SIG-M5 (cell line): Measurements from ENCODE around the gene HUNK.

Experiments
- DNase-seq: peaks from one replicate; lab custom pipeline; 2025; lab: John Stamatoyannopoulos, UW

The HUNK gene

DNA sequence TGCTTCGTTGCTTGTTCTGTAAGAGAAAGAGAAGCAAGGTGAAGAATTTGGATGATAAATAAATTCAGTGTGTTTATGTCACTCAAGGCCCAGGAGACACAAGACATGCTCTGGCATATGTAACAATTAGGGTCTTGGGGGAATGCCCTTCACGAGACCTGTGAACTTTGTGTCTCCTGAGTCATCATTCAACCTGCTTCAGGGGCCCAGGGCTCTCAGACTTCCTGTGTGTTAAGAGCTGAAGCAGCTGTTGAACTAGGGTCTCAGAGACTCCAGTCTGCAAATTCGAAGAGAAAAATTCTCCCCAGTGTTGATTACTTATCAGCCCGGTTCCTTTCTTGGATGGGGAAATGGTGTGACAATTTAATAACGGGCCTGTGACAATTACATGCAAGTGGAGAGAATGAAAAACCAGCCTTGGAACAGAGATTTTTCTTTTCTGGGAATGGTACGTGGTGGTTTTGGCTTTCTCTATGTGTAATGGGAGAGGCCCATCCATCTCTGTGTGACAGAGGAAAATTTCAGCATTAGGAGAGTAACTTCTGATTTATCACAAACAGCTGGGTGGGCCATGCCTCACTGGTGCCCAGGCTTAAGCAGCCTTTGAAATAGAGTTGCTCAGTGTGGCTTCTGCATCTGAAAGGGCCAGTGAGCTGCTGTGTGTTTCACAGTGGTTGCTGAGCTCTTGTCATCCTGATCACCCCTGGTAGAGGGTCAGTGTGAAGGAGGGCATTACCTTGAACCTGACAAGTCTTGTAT lies 22.4 kb downstream of the HUNK start:
- no peak for DNase-seq

DNA sequence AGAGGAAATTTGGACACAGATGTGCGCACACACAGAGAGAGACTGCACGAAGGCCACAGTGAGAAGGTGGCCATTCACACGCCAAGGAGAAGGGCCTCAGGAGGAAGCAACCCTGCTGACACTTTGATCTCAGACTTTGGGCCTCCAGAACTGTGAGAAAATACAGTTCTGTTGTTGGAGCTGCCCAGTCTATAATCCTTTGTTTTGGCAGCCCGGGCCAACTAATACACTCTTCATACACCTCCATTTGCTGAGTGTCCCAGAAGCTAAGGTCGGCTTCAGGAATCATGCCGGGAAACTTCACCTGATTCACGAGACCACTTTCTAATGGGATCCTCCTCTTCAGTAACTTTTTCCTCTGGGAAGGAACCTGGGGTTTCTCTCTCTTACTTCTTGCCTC lies 23.2 kb downstream of the HUNK start:
- no peak for DNase-seq

DNA sequence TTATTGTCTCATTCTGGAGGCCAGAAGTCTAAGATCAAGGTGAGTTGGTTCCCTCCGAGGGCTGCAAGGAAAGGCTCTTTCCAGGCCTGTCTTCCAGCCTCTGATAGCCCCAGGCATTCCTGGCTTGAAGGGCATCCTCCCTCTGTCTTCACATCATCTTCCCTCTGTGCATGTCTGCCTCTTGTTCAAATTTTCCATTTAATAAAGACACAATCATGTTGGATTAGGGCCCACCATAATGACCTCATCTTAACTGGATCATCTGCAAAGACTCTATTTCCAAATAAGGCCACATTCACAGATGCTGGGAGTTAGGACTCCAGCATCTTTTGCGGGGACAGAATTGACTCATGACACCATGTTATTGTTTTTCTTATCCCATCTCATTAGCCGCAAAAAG lies 24.5 kb downstream of the HUNK start:
- DNase-seq = no peak

DNA sequence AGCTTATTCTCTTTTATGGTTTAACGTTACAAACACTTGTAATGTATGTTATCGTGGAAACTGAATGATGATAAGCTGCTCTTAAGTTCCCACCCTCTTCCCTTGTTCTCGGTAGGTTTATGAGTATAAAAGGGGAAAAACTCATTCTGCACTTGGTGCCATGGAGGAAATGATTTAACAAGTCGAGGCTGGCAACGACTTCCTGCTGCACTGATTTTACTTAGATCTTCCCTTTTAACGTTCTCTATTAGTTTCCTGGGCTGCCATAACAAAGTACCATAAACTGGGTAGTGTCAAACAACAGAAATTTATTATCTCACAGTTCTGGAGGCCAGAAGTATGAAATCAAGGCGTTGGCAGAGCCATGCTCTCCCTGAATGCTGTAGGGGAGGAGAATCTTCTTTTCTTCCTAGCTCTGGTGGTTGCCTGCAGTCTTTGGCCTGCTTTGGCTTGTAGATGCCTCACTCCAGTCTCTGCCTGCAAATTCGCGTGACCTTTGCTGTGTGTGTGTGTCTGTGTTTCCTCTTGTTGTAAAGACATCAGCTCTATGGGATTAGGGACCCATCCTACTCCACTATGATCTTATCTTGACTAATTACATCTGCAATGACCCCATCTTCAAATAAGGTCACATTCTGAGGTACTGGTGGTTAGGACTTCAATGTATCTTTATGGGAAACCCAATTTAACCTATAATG lies 26.3 kb downstream of the HUNK start:
- DNase-seq = no peak

- DNase-seq = no peak
These were observed 27.5 kb downstream of the HUNK start for GRCh38 chr21:31900121-31900895.

DNA sequence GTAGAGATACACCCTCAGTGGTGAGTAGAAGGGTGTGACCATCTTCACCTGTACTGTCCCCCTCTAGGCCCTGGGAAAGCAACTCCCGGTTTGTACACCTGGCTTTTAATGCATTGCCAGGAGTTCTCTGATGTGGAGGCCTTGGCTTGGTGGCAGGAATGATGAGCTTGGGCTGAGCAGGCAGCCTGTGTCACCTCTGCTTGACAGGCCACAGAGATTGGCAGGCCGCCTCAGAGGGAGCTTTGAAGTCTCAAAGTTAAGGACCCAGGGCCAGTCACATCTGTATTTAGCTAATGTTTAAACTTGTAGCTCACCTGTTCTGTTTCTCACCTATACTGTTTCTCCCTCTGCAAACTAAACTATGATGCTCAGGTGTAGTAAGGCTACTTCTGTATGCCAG lies 28.5 kb downstream of the HUNK start:
- no peak for DNase-seq

DNA sequence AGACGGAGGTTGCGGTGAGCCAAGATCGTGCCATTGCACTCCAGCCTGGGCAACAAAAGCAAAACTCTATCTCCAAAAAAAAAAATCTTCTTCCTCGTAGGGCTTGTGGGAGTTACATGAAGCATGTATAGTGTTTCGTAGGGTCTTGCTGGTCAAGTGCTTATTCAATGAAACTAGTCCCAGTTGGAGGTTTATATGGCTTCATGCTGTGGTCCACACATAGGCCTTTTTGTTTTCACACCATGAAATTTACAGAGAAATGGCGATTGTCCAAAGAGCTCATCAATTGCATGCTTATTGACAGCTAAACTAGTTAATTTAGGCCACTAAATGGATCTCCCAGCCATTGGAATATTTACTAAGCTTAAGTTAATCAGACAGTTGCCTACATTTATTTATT lies 29.6 kb downstream of the HUNK start:
- no peak for DNase-seq

DNA sequence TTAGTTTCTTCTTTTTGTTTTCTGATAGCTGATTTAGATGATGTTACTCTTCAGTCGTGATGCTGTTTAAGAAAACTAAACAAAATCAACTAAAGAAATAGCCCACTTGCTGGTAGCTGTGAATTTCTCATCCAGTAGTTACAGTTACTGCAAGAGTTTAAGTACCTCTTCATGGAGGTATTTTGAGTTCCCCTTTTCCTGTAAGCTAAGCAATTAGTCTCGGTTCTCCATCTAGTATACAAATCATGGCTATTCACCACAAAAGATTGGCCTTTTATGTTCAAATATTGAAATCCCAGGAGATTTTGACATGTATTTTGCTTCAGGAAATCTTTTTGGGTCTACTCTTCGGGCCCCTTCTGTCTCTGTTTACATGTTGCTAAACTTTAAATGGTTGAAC lies 31.1 kb downstream of the HUNK start:
- no peak for DNase-seq

GRCh38 chr21:31905503-31906451 lies 33.0 kb downstream of the HUNK start:
- DNase-seq = no peak

DNA sequence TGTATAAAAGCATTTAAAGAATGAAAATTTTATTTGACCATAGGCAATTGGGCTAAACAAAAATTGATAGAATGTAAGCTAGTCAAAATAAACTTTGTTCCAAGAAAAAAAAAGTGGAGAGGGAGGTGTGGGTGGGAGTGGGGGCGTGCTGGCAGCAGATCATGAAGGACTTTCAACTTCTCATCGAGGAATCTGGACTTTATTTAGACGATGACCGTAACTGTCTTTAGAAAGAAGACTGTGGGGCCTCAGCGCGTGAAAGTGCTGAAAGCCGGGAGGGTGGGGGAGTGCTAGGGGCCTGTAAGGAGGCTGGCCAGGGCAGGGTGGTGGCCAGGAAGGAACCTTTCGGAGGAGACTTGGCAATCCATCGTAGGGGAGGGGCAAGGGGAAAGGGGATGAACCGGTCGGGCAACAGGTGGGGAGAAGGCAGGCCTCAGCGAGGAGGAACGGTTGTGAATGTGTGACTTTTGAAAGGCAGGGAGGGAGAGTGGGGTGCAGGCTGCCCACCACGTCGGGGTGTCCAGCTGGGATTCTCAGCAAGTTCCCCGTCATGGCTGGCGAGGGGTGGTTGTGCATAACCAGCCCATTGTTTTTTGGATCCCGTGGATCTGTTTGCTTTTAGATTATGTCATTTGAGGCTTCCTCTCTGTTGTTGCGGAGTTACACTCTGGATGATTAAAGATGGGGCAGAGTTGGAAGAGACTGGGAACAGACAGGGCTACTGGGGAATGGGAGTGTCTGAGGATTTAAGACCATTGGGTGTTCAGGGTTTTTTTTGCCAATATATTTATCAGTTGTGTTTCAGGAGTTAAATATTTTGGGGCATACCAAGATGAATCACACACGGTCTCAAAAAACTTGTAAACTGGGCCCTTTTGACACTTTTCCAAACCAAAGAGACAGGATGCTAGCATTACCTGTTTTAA lies 35.5 kb downstream of the HUNK start:
- DNase-seq = no peak

GRCh38 chr21:31909153-31910073 lies 36.6 kb downstream of the HUNK start:
- no peak for DNase-seq

DNA sequence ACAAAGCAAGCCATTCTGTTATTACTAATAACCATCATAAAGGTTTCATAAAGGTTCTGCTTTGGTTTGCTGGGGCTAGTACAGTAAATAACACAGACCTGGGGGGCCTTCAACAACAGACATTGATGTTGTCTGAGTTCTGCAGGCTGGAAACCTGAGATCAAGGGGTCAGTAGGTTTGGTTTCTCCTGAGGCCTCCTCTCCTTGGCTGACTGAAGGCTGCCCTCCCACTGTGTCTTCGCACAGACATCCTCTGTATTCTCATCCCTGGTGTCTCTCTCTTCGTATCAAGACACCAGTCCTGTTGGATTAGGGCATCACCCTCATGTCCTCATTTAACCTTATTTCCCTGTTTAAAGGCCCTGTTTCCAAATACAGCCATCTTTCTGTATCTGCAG lies 37.3 kb downstream of the HUNK start:
- DNase-seq = no peak

DNA sequence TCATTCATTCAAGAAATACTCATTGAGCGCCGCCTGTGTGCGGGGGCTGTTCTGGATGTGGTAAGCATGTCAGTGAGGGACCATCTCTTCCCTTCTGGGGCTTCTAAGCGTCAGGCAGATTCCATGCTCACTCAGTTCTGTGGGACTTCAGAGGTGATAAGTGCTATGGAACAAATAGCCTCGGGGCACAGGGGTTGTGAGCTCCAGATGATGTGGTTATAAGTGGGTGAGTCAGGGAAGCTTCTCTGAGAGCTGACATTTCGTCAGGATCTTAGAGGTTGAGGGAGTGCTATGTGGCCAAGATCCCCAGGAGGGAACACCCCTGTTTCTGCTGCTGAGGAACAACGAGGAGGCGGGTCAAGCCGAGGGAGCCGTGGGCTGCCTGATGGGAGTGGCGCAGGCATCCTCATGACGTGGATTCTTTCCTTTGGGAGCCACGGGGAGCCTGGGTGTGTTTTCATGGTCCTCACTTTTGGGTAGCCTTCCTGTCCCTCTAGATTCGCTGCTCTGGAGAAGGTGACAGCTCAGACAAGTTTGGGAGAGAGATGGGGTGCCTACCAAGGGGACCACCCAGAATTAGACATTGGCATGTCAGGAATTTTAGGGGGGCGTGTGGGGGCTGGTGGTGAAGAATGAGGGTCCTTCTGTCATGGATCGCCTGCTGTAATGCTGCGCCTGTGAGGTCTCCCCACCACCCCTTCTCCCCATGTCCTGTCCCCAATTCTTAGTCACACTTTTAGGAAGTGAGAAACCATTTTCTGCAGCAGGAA lies 38.5 kb downstream of the HUNK start:
- no peak for DNase-seq

GRCh38 chr21:31912501-31912900 lies 39.7 kb downstream of the HUNK start:
- DNase-seq = no peak

- no peak for DNase-seq
These were observed 40.4 kb downstream of the HUNK start for GRCh38 chr21:31913182-31913608.

DNA sequence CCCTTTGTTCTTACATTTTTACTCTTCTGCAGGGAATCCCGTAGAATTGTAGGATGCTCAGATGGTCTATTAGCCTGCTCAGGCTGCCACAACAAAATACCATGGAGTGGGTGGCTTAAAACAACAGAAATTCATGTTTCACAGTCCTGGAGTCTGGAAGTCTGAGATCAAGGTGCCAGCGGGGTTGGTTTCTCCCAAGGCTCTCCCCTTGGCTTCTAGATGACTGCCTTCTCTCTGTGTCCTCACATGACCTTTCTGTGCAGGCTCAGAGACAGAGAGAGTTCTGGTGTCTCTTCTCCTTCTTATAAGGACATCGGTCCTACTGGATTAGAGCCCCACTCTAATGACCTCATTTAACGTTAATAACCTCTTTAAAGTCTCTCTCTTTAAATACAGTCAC lies 41.7 kb downstream of the HUNK start:
- DNase-seq = no peak

DNA sequence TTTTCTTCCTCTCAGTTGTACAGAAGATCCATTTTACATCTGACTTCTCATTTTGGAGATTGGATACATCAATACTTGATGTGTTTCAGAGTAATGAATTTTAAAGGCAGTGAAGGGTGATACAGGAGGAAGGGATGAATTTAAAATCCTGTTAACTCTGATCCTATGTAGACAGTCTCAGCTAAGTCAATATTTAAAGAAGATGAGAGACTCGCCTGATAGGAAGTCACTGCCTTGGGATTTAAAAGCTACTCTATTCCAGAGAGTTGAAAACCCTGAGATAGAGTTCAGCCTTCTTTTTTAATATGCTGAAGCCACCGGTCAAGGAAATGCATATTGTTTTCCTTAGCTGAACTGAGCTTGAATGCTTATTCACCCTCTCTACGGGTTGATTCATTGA lies 42.7 kb downstream of the HUNK start:
- DNase-seq = no peak

DNA sequence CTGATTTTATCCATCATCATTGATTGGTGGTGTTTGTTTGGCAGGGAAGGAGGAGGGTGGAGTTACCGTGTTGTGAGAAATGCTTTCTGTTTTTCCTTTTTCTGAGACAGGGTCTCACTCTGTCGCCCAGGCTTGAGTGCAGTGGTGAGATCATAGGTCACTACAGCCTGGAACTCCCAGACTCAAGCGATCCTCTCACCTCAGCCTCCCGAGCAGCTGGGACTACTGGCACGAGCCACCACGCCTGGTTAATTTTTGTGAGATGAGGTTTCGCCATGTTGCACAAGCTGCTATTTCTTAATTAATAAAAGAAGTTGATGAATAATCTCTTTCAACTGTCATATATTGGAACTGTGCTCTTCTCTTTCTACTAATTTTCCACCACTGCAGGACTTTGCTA lies 44.3 kb downstream of the HUNK start:
- no peak for DNase-seq

DNA sequence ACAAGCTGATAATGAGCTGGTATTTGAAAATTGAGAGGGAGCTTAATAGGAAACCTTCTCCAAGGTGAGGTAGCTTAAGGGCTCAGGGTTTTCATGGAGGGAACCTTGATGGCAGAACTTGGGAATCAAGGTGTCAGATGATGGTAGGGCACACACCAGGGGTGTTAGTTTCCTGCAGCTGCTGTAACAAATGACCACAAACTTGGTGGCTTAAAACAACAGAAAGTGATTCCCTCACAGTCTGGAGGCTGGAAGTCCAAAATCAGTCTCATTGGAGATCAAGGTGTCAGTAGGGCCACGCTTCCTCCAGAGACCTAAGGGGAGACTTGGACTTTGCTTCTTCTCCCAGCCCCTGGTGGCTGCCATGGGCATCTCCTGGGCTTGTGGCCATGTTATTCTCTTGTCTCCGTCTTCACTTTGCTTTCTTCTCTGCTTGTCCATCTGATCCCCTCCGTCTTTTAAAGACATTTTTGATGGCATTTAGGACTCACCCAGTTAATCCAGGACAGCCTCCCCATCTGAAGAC lies 45.5 kb downstream of the HUNK start:
- no peak for DNase-seq
